Heart left ventricle (tissue), 16 donors: ENCODE measurements around the gene SCN1B. TPM values are rescaled to one million over a fixed set of nuclear protein-coding genes. Genes with fewer than 3 reads are reported as not detected.

ENCODE experiments used
- ATAC-seq, 4 donors: fragments of 200-7000 bp; cut with Tn5 transposase; one replicate each; pipeline ENCODE4 v1.9.1; 2020 to 2022; ENCODE audit warnings: moderate library complexity in 4 of 4, mild to moderate bottlenecking in 3 of 4, moderate number of reproducible peaks in 1 of 4
- DNase-seq, 5 donors: peaks; one replicate each; pipeline ENCODE4 v3.0.0-alpha.2; 2020
- H3K27ac ChIP-seq, 12 donors: fragments of 200-600 bp; sonication (generic) in 4 of 12; one replicate each; pipeline versions ENCODE4 v1.5.0 to v1.8.0; 2016 to 2022; ENCODE audit warnings: mild to moderate bottlenecking in 2 of 12
- H3K27me3 ChIP-seq, 9 donors: fragments of 200-600 bp; sonication (generic) in 2 of 9; one replicate each; pipeline versions ENCODE4 v1.5.1 to v1.8.0; 2016 to 2022; ENCODE audit warnings: mild to moderate bottlenecking in 3 of 9
- H3K36me3 ChIP-seq, 9 donors: fragments of 200-600 bp; sonication (generic) in 2 of 9; one replicate each; pipeline versions ENCODE4 v1.5.0 to v1.8.0; 2018 to 2022; ENCODE audit warnings: mild to moderate bottlenecking in 2 of 9
- H3K4me1 ChIP-seq, 12 donors: fragments of 200-600 bp; sonication (generic) in 4 of 12; one replicate each; pipeline versions ENCODE4 v1.5.0 to v1.8.0; 2016 to 2022; ENCODE audit warnings: mild to moderate bottlenecking in 3 of 12
- H3K4me3 ChIP-seq, 12 donors: fragments of 200-600 bp; sonication (generic) in 4 of 12; one replicate each; pipeline versions ENCODE4 v1.5.0 to v1.8.0; 2017 to 2022; ENCODE audit warnings: mild to moderate bottlenecking in 9 of 12, moderate library complexity in 4 of 12
- H3K9me3 ChIP-seq, 12 donors: fragments of 200-600 bp; sonication (generic) in 4 of 12; one replicate each; pipeline versions ENCODE4 v1.5.0 to v1.8.0; 2016 to 2022; ENCODE audit warnings: mild to moderate bottlenecking in 1 of 12
- POLR2A ChIP-seq, 2 donors: fragments of 450-650 bp; IDR thresholded peaks; one replicate each; pipeline ENCODE4 v1.6.1; 2017; ENCODE audit warnings: antibody characterized with exemption in 2 of 2, mild to moderate bottlenecking in 2 of 2, moderate library complexity in 2 of 2
- WGBS, 4 donors: extraction: QIAGEN DNeasy Blood & Tissue Kit in 2 of 4; methylation state at CpG; one replicate each; pipeline versions ENCODE4 v1.1.5 to v1.1.7; 2013 to 2018; 5-methylcytosine and 5-hydroxymethylcytosine counted together
- intact Hi-C, 10 donors: fragments of 100-400 bp; cut with DNase I; formaldehyde crosslinking; loops; one replicate each; pipeline versions ENCODE4 v1.11.1 to v1.14.2; 2022
- polyA plus RNA-seq, 2 donors: library from polyadenylated mRNA; stranded (reverse); fragments of 200-250 nt; gene quantifications; one replicate each; pipeline ENCODE4 v1.2.3, GENCODE V29; 2013
- total RNA-seq, 9 donors: library from RNA; depleted of rRNA in 2 of 9; stranded (reverse); fragments of >200 nt in 2 of 9; fragmentation: NEBNext Ultra II Directional in 3 of 9; extraction: Animal tissue kit (Norgen Biotek cat#: 25700) in 3 of 9; gene quantifications; one replicate each; pipeline versions ENCODE4 v1.1.0 to v1.2.4, GENCODE V29; 2016 to 2023
- TF ChIP-seq, protein P1 (sequence below), 12 donors: fragments of 200-600 bp; sonication (generic) in 4 of 12; IDR thresholded peaks; one replicate each; pipeline versions ENCODE4 v1.5.0 to v1.8.0; 2018 to 2022; ENCODE audit warnings: antibody characterized with exemption in 12 of 12, mild to moderate bottlenecking in 5 of 12
- donor health status: ischemic (EF 13 %, LVEDD 7.1; RV severe dilation, severe dysfunction).
- donor health status: healthy with polysubstance abuse.
- donor health status: DM: no; HTN: yes; CAD: no.
- donor health status: DM: no; HTN: no; CAD: no.
- donor health status: ischemic (EF 25% LVEDD 6.9; RV normal size, moderate dysfunction).
- donor health status: ischemic (EF 25% LVEDD 5.7; RV mildly dilated, moderate dysfunction).
- donor health status: healthy.
- donor health status: DM: yes; HTN: yes; CAD: no.
- donor health status: ischemic (EF 35%, LVEDD 5.7; RV mildly dilated, moderate dysfunction).
- donor health status: nonischemic (EF 11% LVEDD 7.7; RV severe dilation, severe dysfunction).
- donor health status: DM: yes; HTN: yes; CAD: no.
- donor health status: PGD.
- donor health status: ischemic (EF 29% LVEDD 5.4; RV normal size, mild dysfunction).
- donor health status: nonischemic (EF 23%, LVEDD 6.1; RV moderate dilation, normal function).

Gene SCN1B
- total and polyA plus RNA-seq, 11 donors, result 19.7 to 68.3 (median 32.4) TPM

DNA sequence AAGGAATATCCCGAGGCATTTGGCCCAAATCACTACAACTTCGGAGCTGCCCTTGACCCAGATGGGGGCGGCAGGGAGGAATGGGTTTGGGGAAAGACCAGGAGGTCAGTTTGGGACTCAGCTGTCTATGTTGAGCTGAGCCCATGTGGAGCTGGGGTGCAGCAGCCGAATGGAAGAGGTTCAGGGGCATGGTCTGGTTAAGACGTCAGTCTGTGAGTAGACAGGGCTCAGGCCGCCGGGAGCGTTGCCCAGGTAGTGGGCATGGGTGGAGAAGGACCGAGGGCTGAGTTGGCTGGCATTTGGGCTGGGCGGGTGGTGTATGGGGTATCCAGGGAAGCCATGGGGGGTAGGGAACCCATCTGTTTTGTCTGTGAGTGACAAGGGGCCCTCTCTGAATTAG lies 9.3 kb upstream of the SCN1B start:
- DNase-seq, result no peak
- TF ChIP-seq, protein P1, sequence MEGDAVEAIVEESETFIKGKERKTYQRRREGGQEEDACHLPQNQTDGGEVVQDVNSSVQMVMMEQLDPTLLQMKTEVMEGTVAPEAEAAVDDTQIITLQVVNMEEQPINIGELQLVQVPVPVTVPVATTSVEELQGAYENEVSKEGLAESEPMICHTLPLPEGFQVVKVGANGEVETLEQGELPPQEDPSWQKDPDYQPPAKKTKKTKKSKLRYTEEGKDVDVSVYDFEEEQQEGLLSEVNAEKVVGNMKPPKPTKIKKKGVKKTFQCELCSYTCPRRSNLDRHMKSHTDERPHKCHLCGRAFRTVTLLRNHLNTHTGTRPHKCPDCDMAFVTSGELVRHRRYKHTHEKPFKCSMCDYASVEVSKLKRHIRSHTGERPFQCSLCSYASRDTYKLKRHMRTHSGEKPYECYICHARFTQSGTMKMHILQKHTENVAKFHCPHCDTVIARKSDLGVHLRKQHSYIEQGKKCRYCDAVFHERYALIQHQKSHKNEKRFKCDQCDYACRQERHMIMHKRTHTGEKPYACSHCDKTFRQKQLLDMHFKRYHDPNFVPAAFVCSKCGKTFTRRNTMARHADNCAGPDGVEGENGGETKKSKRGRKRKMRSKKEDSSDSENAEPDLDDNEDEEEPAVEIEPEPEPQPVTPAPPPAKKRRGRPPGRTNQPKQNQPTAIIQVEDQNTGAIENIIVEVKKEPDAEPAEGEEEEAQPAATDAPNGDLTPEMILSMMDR (IDR thresholded peaks at IDR 0.05), result no peak
- TF ChIP-seq POLR2A (IDR thresholded peaks at IDR 0.05), result no peak
- Histone ChIP-seq H3K27me3 (no peaks in the 10 kb centered on the region), H3K4me1 (peaks cover 0 to 13% (median 0%) of the 10 kb centered on the region in 12 donors), H3K9me3 (no peaks in the 10 kb centered on the region), H3K36me3 (peaks cover 2 to 100% (median 98%) of the 10 kb centered on the region in 9 donors), H3K27ac (no peak overlapping the region), H3K4me3 (no peak overlapping the region)
- intact Hi-C loops, result no loop called here
- 91 to 95% (median 92%) methylated on average over 10 of the region's 10 CpGs for WGBS, 4 donors
- no peak for ATAC-seq

DNA sequence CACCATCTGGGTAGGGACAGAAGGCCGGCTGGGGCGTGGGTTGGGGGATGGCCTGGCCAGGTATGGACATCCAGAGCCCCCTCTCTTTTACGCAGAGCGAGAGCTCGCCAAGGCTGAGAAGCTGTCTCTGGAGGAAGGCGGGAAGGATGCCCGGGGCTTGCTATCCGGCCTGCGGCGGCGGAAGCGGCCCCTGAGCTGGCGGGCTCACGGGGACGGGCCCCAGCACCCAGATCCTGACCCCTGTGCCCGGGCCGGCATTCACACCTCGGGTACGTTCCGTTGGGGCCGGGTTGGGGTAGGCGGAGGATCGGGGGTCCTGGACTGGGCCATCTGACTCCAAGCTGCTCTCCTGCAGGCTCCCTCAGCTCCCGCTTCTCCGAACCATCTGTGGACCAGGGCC lies 8.7 kb upstream of the SCN1B start:
- intact Hi-C loops, result no loop called here
- Histone ChIP-seq H3K36me3 (peaks cover 2 to 100% (median 94%) of the 10 kb centered on the region in 9 donors), H3K4me1 (peaks cover 0 to 13% (median 0%) of the 10 kb centered on the region in 12 donors), H3K4me3 (no peak overlapping the region), H3K9me3 (no peaks in the 10 kb centered on the region), H3K27me3 (no peaks in the 10 kb centered on the region), H3K27ac (no peak overlapping the region)
- ATAC-seq, result no peak
- no peak for DNase-seq
- 94 to 98% (median 96%) methylated on average over 11 to 25 of the region's 25 CpGs for WGBS, 4 donors
- no peak for TF ChIP-seq POLR2A (IDR thresholded peaks at IDR 0.05)
- TF ChIP-seq, protein P1 (IDR thresholded peaks at IDR 0.05), result no peak

DNA sequence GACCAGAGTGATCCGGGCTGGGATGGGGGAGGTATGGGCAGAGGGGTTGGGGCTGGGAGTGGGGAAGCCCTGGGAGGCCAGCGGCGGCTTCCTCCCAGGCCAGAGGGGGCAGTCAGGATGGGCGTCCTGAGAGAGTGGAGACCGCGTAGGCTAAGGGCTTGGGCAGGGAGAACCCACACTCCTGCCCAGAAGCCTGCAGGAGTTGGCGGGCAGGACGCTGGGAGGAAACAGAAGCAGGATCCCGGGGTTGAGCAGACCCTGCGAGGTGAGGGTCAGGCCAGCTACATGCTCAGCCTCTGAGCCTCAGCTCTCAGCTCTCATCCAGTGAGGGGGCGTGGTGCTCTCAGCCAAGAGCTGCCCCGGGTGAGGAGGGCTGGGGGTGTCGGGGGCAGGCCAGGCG lies 7.8 kb upstream of the SCN1B start:
- Histone ChIP-seq H3K27me3 (no peaks in the 10 kb centered on the region), H3K4me3 (no peak overlapping the region), H3K27ac (no peak overlapping the region), H3K36me3 (peaks cover 2 to 100% (median 93%) of the 10 kb centered on the region in 9 donors), H3K9me3 (no peaks in the 10 kb centered on the region), H3K4me1 (peaks cover 0 to 9% (median 0%) of the 10 kb centered on the region in 12 donors)
- DNase-seq (no peak), ATAC-seq (no peak)
- TF ChIP-seq, protein P1 (IDR thresholded peaks at IDR 0.05), result no peak
- TF ChIP-seq POLR2A (IDR thresholded peaks at IDR 0.05), result no peak
- 73 to 88% (median 79%) methylated on average over 9 to 14 of the region's 14 CpGs for WGBS, 4 donors
- intact Hi-C loops, result no loop called here

DNA sequence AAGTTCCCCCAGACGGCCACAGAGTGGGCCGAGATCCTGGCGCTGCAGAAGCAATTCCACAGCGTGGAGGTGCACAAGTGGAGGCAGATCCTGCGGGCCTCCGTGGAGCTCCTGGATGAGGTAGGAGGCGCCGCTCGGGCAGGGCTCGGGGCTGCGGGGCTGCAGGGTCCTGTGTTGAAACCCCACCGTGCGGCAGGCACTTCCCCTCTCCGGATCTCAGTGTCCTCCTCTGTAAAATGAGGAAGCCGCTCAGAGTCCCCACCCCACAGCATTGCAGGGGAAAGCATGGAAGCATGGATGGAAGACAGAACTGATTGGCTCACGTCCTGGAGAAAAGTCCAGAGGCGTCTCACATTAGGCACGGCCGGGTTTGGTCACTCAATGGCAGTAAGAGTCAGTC lies 6.8 kb upstream of the SCN1B start:
- ATAC-seq (peak in 2 of 4 donors; percentile 29 to 33), DNase-seq (no peak)
- 87 to 97% (median 89%) methylated on average over 11 to 19 of the region's 19 CpGs for WGBS, 4 donors
- Histone ChIP-seq H3K4me3 (no peak overlapping the region), H3K27me3 (no peaks in the 10 kb centered on the region), H3K27ac (no peak overlapping the region), H3K4me1 (peaks cover 0 to 5% (median 0%) of the 10 kb centered on the region in 12 donors), H3K36me3 (peaks cover 2 to 98% (median 84%) of the 10 kb centered on the region in 9 donors), H3K9me3 (no peaks in the 10 kb centered on the region)
- intact Hi-C loops, result no loop called here
- TF ChIP-seq POLR2A (IDR thresholded peaks at IDR 0.05), result no peak
- TF ChIP-seq, protein P1 (IDR thresholded peaks at IDR 0.05), result no peak
